GM12874 (cell line): ENCODE results near the gene GALNS.

Source experiments
- TF ChIP-seq, protein P1 (sequence below): IDR thresholded peaks from 2 replicates; pipeline ENCODE4 v1.5.1; 2011; ENCODE audit warnings: low read depth, mild to moderate bottlenecking, control low read depth, low read length, moderate library complexity; ENCODE audit not compliant: insufficient read depth

The GALNS gene

DNA sequence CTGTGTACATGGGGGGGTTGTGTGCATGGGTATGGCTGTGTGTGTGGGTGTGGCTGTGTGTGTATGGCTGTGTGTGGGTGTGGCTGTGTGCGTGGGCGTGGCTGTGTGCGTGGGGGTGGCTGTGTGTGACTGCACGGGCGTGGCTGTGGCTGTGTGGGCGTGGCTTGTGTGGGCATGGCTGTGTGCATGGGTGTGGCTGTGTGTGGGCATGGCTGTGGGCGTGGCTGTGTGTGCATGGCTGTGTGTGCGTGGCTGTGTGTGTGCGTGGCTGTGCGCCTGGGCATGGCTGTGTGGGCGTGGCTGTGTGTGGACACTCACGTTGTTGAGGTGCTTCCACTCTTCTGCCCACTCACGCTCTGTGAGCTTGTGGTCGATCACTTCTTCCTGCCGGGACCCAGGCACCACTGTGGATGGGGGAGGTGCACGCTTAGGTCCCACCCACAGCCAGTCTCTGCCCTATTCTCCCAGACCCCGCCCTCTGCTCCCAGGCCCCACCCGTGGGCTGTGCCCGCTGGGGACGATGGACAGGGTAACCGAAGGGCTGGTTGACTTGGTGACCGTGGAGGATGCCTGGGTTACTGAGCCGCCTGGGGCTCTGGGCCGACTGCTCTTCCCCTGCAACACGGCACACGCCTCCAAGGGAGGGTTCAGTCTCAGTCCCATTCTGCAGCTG is 25.7 kb upstream of the GALNS start:
- TF ChIP-seq, protein P1, sequence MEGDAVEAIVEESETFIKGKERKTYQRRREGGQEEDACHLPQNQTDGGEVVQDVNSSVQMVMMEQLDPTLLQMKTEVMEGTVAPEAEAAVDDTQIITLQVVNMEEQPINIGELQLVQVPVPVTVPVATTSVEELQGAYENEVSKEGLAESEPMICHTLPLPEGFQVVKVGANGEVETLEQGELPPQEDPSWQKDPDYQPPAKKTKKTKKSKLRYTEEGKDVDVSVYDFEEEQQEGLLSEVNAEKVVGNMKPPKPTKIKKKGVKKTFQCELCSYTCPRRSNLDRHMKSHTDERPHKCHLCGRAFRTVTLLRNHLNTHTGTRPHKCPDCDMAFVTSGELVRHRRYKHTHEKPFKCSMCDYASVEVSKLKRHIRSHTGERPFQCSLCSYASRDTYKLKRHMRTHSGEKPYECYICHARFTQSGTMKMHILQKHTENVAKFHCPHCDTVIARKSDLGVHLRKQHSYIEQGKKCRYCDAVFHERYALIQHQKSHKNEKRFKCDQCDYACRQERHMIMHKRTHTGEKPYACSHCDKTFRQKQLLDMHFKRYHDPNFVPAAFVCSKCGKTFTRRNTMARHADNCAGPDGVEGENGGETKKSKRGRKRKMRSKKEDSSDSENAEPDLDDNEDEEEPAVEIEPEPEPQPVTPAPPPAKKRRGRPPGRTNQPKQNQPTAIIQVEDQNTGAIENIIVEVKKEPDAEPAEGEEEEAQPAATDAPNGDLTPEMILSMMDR, result no peak

DNA sequence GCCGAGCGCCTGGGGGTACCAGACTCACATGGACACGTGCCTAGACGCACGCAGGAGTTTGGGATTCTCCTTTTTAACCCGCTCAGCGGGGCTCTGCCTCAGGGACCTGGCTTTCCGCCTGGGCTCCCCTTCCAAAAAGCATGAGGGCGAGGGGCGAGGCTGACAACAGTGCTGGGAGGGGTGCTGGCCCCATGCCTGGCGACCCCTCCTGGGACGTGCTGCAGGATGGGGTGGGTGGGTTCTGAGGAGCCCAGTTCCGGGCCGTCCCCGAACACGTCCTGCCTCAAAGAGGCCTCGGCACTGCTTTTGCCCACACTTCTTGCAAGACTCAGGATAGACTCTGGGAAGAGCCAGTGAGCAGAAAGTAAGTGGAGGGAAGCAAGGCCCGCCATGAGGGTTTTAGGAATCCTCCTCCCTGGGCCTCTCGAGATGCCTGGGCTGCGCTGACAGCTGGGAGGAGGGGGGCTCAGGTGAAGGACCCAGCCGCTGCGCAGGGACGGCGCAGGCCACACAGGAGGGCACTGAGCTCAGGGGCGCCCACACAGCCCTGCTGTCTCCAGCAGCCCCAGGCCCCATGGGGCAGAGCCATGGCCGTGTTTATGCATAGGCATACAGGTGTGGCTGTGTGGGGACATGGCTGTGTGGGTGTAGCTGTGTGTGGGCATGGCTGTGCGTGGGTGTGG is 25.1 kb upstream of the GALNS start:
- TF ChIP-seq, protein P1, result no peak

DNA sequence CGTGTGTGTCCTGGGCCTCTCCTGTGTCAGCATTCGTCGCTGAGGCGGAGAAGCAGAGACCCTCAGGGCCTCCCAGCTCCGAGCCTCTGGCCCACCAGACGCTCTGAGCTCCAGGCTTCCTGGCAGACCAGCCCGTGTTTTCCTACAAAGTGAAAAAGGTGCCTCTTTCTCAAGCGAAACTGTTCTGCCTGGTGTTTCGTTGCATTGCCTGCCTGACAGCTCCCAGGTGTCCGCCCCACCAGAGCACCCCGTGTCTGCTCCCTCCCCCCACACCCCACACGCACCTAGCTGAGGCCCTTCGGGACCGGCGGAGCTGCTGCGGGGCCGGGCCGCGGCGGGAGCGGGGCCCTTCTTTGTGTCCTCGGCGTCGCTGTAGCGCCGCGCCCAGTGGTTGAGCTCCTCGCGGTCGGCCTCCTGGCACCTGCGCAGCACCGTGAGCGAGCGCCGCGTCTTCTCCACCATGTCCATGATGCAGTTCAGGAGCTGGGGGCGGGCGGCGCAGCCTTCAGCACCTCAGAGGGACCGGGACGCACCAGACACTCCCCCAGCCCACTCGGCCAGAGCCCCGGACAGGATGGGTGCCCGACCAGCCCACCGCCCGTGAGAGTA is 24.4 kb upstream of the GALNS start:
- TF ChIP-seq, protein P1, result no peak

DNA sequence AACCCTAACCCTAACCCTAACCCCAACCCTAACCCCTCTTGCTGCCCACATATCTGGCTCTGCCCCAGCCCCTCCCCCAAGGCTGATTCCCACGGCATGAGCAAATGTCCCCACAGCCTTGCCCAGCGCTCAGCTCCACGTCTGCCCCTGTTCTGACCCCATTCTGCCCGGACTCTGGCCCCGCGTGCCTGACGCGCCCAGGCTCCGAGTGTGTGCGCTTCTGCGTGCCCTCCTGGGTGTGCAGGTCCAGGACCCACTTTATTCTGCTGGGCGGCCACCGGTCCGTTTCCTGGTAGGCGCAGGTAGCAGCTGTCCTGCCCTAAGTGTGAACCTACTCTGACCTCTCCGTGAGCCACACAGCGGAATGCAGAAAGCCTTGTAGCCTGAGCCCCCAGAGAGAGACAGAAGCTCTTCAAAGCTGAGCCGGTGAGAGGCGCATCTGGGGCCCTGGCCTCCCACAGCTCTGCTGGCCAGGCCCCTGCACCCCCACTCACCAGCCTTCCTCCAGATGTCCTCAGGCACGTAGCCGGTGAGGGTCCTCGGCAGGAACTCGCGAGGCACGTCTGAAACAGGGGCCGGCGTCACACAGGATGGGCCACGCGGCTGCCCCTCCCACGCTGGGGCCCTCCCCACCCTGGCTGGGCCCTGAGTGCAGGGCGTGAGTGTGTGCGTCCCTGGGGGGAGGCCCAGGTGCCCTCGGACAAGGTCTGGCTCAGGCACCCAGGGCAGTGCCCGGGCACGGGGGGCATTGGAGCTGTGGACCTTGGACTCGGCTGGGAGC is 23.7 kb upstream of the GALNS start:
- TF ChIP-seq, protein P1, result no peak

DNA sequence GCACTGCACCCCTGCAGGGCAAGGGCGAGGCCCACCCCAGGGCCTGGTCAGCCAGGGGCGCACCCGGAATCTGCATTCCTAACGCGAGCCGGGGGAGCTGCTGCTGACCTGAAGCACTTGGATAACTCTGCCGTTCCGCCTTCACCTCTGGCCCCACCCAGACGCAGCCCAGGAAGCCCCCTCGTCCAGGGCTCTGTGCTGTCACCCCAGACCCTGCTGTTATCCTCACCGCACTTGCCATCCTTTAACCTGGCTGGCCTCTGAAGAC is 23.0 kb upstream of the GALNS start:
- TF ChIP-seq, protein P1, result no peak

DNA sequence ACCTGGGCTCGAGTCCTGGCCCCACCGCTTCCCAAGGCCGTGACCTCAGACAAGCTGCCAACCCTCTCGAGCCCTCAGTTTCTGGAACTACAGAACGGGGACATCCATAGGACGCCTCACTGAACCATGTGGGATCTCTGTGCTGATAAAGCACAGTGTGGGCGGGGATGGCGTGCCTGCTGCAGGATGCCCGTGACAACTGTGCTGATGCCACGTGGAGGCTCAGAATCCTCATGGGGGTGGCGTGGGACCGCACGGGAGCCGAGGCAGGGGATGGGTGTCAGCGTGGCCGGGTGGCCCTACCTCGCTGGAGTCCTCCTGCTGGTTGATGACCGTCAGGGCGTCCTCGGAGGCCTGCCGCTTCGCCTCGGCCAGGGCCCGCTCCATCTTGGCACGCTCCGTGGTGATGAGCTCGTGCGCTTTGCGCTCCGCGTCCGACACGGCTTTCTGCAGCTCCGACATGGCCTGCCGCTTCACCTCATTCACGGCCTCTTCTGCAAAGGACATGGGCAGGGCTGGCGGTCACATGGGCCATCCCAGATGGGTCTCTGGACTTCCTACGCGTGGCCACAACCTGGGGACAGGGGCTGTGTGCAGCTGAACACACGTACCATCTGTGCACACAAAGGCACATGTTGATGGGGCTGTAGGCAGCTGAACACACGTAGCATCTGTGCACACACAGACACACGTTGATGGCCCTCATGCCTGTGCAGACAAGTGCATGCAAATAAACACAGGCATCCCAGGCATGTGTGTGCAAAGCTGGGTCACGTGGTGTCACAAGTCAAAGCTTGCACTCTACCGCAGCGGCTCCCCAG is 22.4 kb upstream of the GALNS start:
- TF ChIP-seq, protein P1, result no peak
